T-helper 2 cell treated with Interferon-gamma antibody and Interleukin-4, amounts not matched to agents 5 μg/mL and 100 μg/mL, for 36 hours (primary cell): Measurements from ENCODE around the gene CXXC1.
"Not testable (repeated sequence)": the region's sequence is repeated elsewhere in the genome, so short reads cannot be mapped to it uniquely, and the experiment has no call there.

ENCODE experiments used
- DNase-seq: peaks from one replicate; pipeline ENCODE4 v3.0.0; 2021; ENCODE audit warnings: low spot score
- H3K27ac Mint-ChIP-seq: one replicate; pipeline ENCODE4 v1.8.0; 2021; ENCODE audit warnings: mild to moderate bottlenecking, mixed read lengths
- H3K27me3 Mint-ChIP-seq: one replicate; pipeline ENCODE4 v1.8.0; 2021; ENCODE audit warnings: low read depth, mixed read lengths
- H3K36me3 Mint-ChIP-seq: one replicate; pipeline ENCODE4 v1.8.0; 2021; ENCODE audit warnings: low read depth, mixed read lengths
- H3K4me1 Mint-ChIP-seq: one replicate; pipeline ENCODE4 v1.8.0; 2021; ENCODE audit warnings: low read depth, mixed read lengths
- H3K4me3 Mint-ChIP-seq: one replicate; pipeline ENCODE4 v1.8.0; 2022; ENCODE audit warnings: mild to moderate bottlenecking, moderate library complexity, mixed read lengths
- H3K9me3 Mint-ChIP-seq: one replicate; pipeline ENCODE4 v1.8.0; 2021; ENCODE audit warnings: mixed read lengths

Gene CXXC1

DNA sequence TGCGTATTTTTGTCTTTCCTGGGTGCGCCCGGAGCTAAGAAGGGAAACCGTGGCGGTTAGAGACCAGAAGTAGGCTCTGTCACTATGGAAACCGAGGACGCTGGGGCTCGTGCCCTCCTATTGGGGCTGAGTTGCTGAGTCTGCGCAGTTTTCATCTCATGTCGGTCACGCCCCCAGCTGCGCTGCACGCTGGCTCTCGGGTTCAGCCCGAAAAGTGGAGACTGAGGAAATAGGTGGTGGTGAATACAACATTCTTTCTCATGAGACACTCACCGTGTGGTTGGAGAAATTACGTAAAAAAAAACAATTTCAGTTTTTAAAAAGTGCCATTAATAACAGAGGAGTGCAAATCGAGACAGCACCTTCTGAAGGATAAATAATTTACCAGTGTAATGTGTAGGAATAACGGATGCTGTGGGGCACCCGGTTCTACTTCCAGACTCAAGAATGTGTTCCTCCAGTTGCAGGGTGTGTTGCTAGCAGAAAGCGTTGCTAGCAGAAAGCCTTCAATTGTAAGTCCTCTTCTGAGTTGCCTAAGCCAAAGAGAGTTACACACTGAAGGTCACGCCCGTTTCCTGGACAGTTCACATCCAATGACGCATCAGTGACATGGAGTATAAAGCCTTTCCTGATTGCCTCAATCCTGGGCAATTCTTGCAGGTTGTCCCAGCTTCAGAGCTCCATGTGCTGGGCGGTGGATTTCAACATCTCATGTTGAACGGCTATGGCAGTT is 20.4 kb upstream of the CXXC1 start:
- Mint-ChIP-seq H3K4me3 (peak overlapping the region; percentile 94), H3K36me3 (no peaks in the 10 kb centered on the region), H3K27me3 (peaks cover 32% of the 10 kb centered on the region), H3K9me3 (peaks cover 17% of the 10 kb centered on the region), H3K4me1 (peaks cover 23% of the 10 kb centered on the region), H3K27ac (peak overlapping the region; percentile 90)
- peak; percentile 86 for DNase-seq

- peaks cover 21% of the 10 kb centered on the region for H3K4me1 Mint-ChIP-seq
- peaks cover 17% of the 10 kb centered on the region for H3K9me3 Mint-ChIP-seq
- peaks cover 37% of the 10 kb centered on the region for H3K27me3 Mint-ChIP-seq
- H3K4me3 Mint-ChIP-seq, result peak overlapping the region; percentile 94
- no peak for DNase-seq
- H3K36me3 Mint-ChIP-seq, result no peaks in the 10 kb centered on the region
- H3K27ac Mint-ChIP-seq, result peak overlapping the region; percentile 90
Observed at GRCh38 chr18:50307400-50307737, 19.9 kb upstream of the CXXC1 start.

DNA sequence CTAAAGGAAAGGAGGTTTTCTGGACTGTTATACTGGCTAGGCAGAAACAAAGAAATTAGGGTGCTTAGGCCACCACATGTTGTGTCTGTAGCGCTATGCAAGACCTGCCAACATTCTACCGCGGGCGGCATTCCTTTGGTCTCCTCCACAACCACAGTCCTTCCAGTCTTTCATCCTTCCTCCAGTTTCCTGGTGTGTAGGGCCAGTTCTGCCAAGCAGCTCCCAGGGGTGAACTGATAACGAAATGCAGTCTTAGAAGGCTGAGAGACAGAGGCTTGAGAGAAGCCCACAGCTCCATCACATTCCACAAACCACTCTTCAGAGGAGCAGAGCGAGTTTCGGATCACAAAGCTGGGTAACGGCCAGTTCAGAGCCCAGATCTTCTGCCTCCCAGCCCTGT is 19.5 kb upstream of the CXXC1 start:
- DNase-seq, result no peak
- Mint-ChIP-seq H3K27me3 (peaks cover 39% of the 10 kb centered on the region), H3K27ac (peak overlapping the region; percentile 90), H3K4me1 (peaks cover 21% of the 10 kb centered on the region), H3K4me3 (peak overlapping the region; percentile 94), H3K36me3 (no peaks in the 10 kb centered on the region), H3K9me3 (peaks cover 17% of the 10 kb centered on the region)

- Mint-ChIP-seq H3K4me1 (peaks cover 21% of the 10 kb centered on the region), H3K4me3 (no peak overlapping the region), H3K27me3 (peaks cover 62% of the 10 kb centered on the region), H3K9me3 (peaks cover 12% of the 10 kb centered on the region), H3K36me3 (peaks cover 4% of the 10 kb centered on the region), H3K27ac (no peak overlapping the region)
- no peak for DNase-seq
Observed at GRCh38 chr18:50301074-50301473, 13.6 kb upstream of the CXXC1 start.

DNA sequence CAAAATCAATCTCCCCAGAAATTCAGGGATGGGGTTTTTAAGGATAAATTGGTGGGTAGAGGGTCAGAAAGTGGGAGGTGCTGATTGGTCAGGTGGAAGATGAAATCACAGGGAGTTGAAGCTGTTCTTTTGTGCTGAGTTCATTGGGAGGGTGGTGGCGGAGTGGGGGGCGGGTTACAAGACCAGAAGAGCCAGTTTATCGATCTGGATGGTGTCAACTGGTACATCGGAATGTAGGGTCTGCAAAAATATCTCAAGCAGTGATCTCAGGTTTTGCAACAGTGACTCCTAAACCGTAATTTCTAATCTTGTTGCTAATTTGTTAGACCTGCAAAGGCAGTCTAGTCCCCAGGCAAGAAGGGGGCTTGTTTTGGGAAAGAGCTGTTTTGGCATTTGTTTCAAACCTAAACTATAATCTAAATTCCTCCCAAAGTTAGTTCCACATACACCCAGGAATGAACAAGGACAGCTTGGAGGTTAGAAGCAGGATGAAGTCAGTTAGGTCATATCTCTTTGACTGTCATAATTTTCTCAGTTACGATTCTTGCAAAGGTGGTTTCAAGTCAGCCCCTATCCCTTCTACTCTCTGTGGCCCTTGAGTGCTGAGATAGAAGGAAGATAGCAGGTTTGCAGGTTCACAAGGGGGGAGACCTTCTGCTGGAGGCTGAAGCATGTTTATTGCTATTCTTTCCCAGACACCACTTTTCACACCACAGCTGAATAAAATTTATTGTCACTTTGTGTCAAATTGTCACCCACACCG is 12.3 kb upstream of the CXXC1 start:
- Mint-ChIP-seq H3K4me3 (peak overlapping the region; percentile 9), H3K27me3 (peaks cover 56% of the 10 kb centered on the region), H3K4me1 (peaks cover 21% of the 10 kb centered on the region)

GRCh38 chr18:50298443-50299284 is 11.2 kb upstream of the CXXC1 start:
- peaks cover 21% of the 10 kb centered on the region for H3K4me1 Mint-ChIP-seq
- no peak for DNase-seq
- peaks cover 49% of the 10 kb centered on the region for H3K27me3 Mint-ChIP-seq
- H3K9me3 Mint-ChIP-seq, result no peaks in the 10 kb centered on the region
- peak overlapping the region; percentile 80 for H3K4me3 Mint-ChIP-seq
- H3K36me3 Mint-ChIP-seq, result peaks cover 4% of the 10 kb centered on the region
- H3K27ac Mint-ChIP-seq, result no peak overlapping the region

More for the DNA sequence above, 12.3 kb upstream of the CXXC1 start:
- H3K9me3 Mint-ChIP-seq, result peaks cover 4% of the 10 kb centered on the region
- no peak overlapping the region for H3K27ac Mint-ChIP-seq
- DNase-seq, result no peak
- peaks cover 4% of the 10 kb centered on the region for H3K36me3 Mint-ChIP-seq

DNA sequence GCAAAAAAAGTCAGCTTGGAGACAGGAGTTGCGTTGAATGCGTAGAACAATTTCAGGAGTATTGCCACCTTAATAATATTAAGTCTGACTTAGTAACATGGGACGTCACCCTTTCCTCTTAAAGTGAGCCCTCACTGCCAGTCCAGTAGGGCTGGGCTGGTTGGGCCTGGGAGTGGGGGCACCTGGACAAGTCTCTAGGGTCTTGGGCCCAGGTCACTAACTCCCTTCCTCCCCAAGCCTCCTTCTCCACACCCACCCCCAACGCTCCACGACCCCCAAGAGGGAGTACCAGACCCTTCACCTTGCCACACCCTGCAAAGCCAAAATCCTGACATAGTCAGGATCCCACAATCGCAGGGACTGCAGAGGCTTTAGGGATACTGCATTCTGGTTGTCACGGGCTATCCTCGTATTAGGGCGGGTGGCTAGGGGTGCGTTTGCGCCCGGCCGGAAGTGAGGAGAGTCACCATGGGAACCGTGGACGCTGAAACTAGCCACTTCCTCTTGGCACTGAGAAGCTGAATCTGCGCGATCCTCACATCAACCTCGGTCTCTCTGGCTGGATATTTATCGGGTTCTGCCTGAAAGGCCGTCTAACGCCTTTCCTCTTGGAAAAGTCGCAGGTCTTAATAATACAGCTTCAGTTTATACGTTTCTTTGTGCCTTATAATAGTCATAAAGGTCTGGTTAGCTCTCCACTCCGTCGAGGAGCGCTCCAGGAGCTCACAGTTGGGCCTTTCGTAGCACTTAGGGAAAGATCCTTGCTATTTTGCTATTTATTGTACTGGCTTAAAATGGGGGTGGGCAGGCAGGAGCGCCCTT is 10.3 kb upstream of the CXXC1 start:
- peaks cover 42% of the 10 kb centered on the region for H3K27me3 Mint-ChIP-seq
- peaks cover 21% of the 10 kb centered on the region for H3K4me1 Mint-ChIP-seq
- H3K27ac Mint-ChIP-seq, result peak overlapping the region; percentile 1
- peak; percentile 69 for DNase-seq
- no peaks in the 10 kb centered on the region for H3K9me3 Mint-ChIP-seq
- H3K4me3 Mint-ChIP-seq, result peak overlapping the region; percentile 80
- peaks cover 4% of the 10 kb centered on the region for H3K36me3 Mint-ChIP-seq

DNA sequence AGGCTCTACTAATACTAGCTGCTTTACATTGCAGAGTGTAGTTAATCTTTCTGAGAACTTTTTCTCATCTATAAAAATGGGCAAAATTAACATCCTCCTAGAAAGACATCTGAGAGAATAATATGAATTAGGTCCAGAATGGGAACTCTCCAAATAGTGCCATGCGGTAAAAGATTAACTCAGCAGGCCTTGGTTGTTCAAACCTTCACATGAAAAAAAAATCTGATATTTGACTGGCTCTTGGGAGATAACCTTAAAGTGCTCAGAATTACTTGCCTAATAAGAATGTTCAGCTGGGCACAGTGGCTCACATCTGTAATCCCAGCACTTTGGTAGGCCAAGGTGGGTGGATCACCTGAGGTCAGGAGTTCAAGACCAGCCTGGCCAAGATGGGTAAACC is 5.5 kb upstream of the CXXC1 start:
- no peak overlapping the region for H3K27ac Mint-ChIP-seq
- no peak for DNase-seq
- no peaks in the 10 kb centered on the region for H3K36me3 Mint-ChIP-seq
- H3K4me3 Mint-ChIP-seq, result no peak overlapping the region
- H3K4me1 Mint-ChIP-seq, result peaks cover 18% of the 10 kb centered on the region
- H3K9me3 Mint-ChIP-seq, result no peaks in the 10 kb centered on the region
- H3K27me3 Mint-ChIP-seq, result peaks cover 7% of the 10 kb centered on the region

DNA sequence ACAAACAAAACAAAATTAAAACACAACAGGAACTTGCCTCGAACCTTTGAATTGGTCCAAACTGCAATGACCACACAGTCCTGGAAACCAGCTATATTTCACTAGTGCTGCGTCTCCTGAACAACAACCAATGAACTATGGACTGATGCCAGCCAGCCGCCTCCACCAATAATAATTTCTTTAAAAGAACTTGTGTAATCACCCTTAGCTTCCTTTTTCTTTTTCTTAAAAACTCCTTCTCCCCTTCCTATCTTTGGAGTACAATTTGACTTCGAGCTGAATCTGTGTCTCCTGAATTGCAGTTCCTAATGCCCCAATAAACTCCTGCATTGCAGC is 1.6 kb upstream of the CXXC1 start:
- DNase-seq, result no peak
- peak overlapping the region; percentile 77 for H3K27ac Mint-ChIP-seq
- no peaks in the 10 kb centered on the region for H3K9me3 Mint-ChIP-seq
- H3K4me1 Mint-ChIP-seq, result peaks cover 20% of the 10 kb centered on the region
- no peaks in the 10 kb centered on the region for H3K27me3 Mint-ChIP-seq
- H3K4me3 Mint-ChIP-seq, result peak overlapping the region; percentile 75
- peaks cover 30% of the 10 kb centered on the region for H3K36me3 Mint-ChIP-seq

GRCh38 chr18:50288348-50289107 is 1.0 kb upstream of the CXXC1 start:
- H3K9me3 Mint-ChIP-seq, H3K27me3 Mint-ChIP-seq, DNase-seq: not testable (repeated sequence)
- peak overlapping the region; percentile 96 for H3K4me3 Mint-ChIP-seq
- peaks cover 36% of the 10 kb centered on the region for H3K36me3 Mint-ChIP-seq
- H3K4me1 Mint-ChIP-seq, result peaks cover 23% of the 10 kb centered on the region
- H3K27ac Mint-ChIP-seq, result peak overlapping the region; percentile 97

GRCh38 chr18:50287028-50287440 is 458 bp downstream of the CXXC1 start:
- Mint-ChIP-seq H3K4me1 (peaks cover 28% of the 10 kb centered on the region), H3K27ac (peak overlapping the region; percentile 97), H3K4me3 (peak overlapping the region; percentile 96), H3K27me3 (no peaks in the 10 kb centered on the region), H3K9me3 (no peaks in the 10 kb centered on the region), H3K36me3 (peaks cover 50% of the 10 kb centered on the region)
- DNase-seq, result no peak

DNA sequence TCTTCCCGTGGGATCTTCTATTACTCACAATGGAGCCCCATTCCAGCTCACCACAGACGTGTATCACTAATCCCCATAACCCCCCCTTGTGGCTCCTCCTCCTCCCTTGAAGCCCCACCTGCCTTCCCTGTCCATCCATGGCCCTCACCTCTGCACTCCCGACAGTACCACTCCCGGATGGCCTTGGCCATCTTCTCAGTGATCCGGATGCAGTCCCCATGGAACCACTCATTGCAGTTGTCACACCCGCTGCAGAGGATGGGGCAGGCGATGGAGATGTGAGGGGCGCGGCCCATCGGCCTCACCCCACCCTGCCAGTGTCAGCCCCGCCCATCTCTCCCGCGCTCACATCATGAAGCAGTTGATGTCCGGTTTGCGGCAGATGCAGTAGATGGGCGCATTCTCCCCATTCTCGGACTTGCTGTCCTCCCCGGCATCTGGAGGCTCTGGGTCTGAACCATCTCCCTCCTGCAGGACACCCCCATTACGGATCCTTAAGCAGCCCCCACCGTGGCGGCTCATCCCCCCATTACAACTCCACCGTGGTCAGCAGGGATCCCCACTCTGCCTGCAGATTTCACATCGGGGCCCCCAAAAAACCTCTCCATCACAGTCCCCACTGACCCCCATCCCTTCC is 983 bp downstream of the CXXC1 start:
- Mint-ChIP-seq H3K36me3 (peaks cover 52% of the 10 kb centered on the region), H3K4me1 (peaks cover 28% of the 10 kb centered on the region)

More for the DNA sequence above, 983 bp downstream of the CXXC1 start:
- H3K4me3 Mint-ChIP-seq, result peak overlapping the region; percentile 96
- H3K9me3 Mint-ChIP-seq, result no peaks in the 10 kb centered on the region
- H3K27me3 Mint-ChIP-seq, result no peaks in the 10 kb centered on the region
- H3K27ac Mint-ChIP-seq, result peak overlapping the region; percentile 97
- DNase-seq, result no peak
